HEK293 (cell line): ENCODE data around the gene WDR89.

Source experiments
- CTCF ChIA-PET: fragments of 350-600 bp; formaldehyde crosslinking; extraction: SDS; loops from one replicate; lab custom pipeline; 2021; ENCODE audit warnings: antibody characterized with exemption; lab: Yijun Ruan, JAX
- POLR2A ChIA-PET: fragments of 300-600 bp; formaldehyde crosslinking; extraction: SDS; loops from one replicate; lab custom pipeline; 2020; ENCODE audit warnings: antibody characterized with exemption, inconsistent platforms; lab: Yijun Ruan, JAX
- H3K27ac ChIP-seq: fragments of 200-500 bp; sonication (Bioruptor generic); 2 replicates; pipeline ENCODE4 v1.5.1; 2014; ENCODE audit warnings: low read depth, low read length, control low read depth, inconsistent platforms; ENCODE audit errors: extremely low read depth
- H3K36me3 ChIP-seq, 2 experiments: fragments of 200-500 bp in 1 of 2; sonication (Bioruptor generic) in 1 of 2; 1 replicate in 1 of 2; 2 replicates in 1 of 2; pipeline ENCODE4 v1.5.1; 2014 to 2017; ENCODE audit warnings: inconsistent platforms in 2 of 2, low read length in 2 of 2; ENCODE audit not compliant: control insufficient read depth in 2 of 2, insufficient read depth in 1 of 2
- H3K4me1 ChIP-seq: fragments of 200-500 bp; sonication (Bioruptor generic); 2 replicates; pipeline ENCODE4 v1.5.1; 2014; ENCODE audit warnings: mild to moderate bottlenecking, low read length, inconsistent platforms; ENCODE audit not compliant: control insufficient read depth, insufficient read depth
- H3K4me3 ChIP-seq: 2 replicates; pipeline ENCODE4 v1.5.1; 2011; ENCODE audit warnings: low read depth, mild to moderate bottlenecking, control low read depth, low read length, moderate library complexity
- H3K9me3 ChIP-seq: fragments of 200-500 bp; sonication (Bioruptor generic); 2 replicates; pipeline ENCODE4 v1.5.1; 2014; ENCODE audit warnings: low read depth, low read length, inconsistent platforms; ENCODE audit not compliant: control insufficient read depth, insufficient read depth
- EGR2 ChIP-seq: fragments of 450-650 bp; formaldehyde crosslinking; IDR thresholded peaks from 2 replicates; pipeline ENCODE4 v1.5.1; 2016; ENCODE audit warnings: low read depth, missing biosample characterization, missing genetic modification characterization
- GLI4 ChIP-seq: fragments of 450-650 bp; formaldehyde crosslinking; IDR thresholded peaks from 2 replicates; pipeline ENCODE4 v1.5.1; 2016; ENCODE audit warnings: missing biosample characterization, missing genetic modification characterization
- HOXD13 ChIP-seq: sonication (generic); formaldehyde crosslinking; IDR thresholded peaks from 2 replicates; pipeline ENCODE4 v1.8.0; 2022; ENCODE audit warnings: missing genetic modification reagents, borderline replicate concordance
- MEIS1 ChIP-seq: sonication (generic); formaldehyde crosslinking; IDR thresholded peaks from 2 replicates; pipeline ENCODE4 v1.8.1; 2022; ENCODE audit warnings: missing genetic modification reagents, mild to moderate bottlenecking, borderline replicate concordance
- MZF1 ChIP-seq: fragments of 450-650 bp; formaldehyde crosslinking; IDR thresholded peaks from 2 replicates; pipeline ENCODE4 v1.5.1; 2017; ENCODE audit warnings: missing biosample characterization, missing genetic modification characterization, borderline replicate concordance
- SCRT1 ChIP-seq: fragments of 450-650 bp; formaldehyde crosslinking; IDR thresholded peaks from 2 replicates; pipeline ENCODE4 v1.5.1; 2016; ENCODE audit warnings: missing biosample characterization, missing genetic modification characterization, borderline replicate concordance
- SETDB1 ChIP-seq: IDR thresholded peaks from one replicate; pipeline ENCODE4 v1.6.1; 2017; ENCODE audit warnings: mild to moderate bottlenecking, low read length, moderate library complexity, mixed read lengths; ENCODE audit not compliant: insufficient read length
- ZBTB20 ChIP-seq: fragments of 450-650 bp; formaldehyde crosslinking; IDR thresholded peaks from 2 replicates; pipeline ENCODE4 v1.5.1; 2016; ENCODE audit warnings: missing biosample characterization, missing genetic modification characterization
- ZEB2 ChIP-seq: fragments of 450-650 bp; formaldehyde crosslinking; IDR thresholded peaks from 2 replicates; pipeline ENCODE4 v1.5.1; 2016; ENCODE audit warnings: missing biosample characterization, missing genetic modification characterization
- ZNF114 ChIP-seq: fragments of 450-650 bp; formaldehyde crosslinking; IDR thresholded peaks from 2 replicates; pipeline ENCODE4 v1.5.0; 2017; ENCODE audit warnings: missing biosample characterization, missing genetic modification characterization
- ZNF350 ChIP-seq: fragments of 450-650 bp; formaldehyde crosslinking; IDR thresholded peaks from 2 replicates; pipeline ENCODE4 v1.5.0; 2017; ENCODE audit warnings: missing biosample characterization, mild to moderate bottlenecking, missing genetic modification characterization
- ZNF48 ChIP-seq: fragments of 450-650 bp; formaldehyde crosslinking; IDR thresholded peaks from 2 replicates; pipeline ENCODE4 v1.5.1; 2016; ENCODE audit warnings: missing biosample characterization, missing genetic modification characterization
- ZNF596 ChIP-seq: fragments of 450-650 bp; IDR thresholded peaks from 2 replicates; pipeline ENCODE4 v1.5.0; 2018; ENCODE audit warnings: missing biosample characterization, mild to moderate bottlenecking, missing genetic modification characterization, moderate library complexity
- ZNF623 ChIP-seq: fragments of 450-650 bp; formaldehyde crosslinking; IDR thresholded peaks from 2 replicates; pipeline ENCODE4 v1.5.1; 2016; ENCODE audit warnings: missing biosample characterization, missing genetic modification characterization
- ZNF626 ChIP-seq: fragments of 450-650 bp; sonication (Bioruptor Pico); formaldehyde crosslinking; IDR thresholded peaks from 2 replicates; pipeline ENCODE4 v1.5.1; 2018; ENCODE audit warnings: missing biosample characterization, missing genetic modification characterization, inconsistent platforms
- ZNF629 ChIP-seq: fragments of 450-650 bp; formaldehyde crosslinking; IDR thresholded peaks from 2 replicates; pipeline ENCODE4 v1.5.1; 2017; ENCODE audit warnings: missing biosample characterization, missing genetic modification characterization
- ZNF654 ChIP-seq: fragments of 450-650 bp; formaldehyde crosslinking; IDR thresholded peaks from 2 replicates; pipeline ENCODE4 v1.5.1; 2016; ENCODE audit warnings: low read depth, missing biosample characterization, missing genetic modification characterization
- ZNF658 ChIP-seq: fragments of 450-650 bp; formaldehyde crosslinking; IDR thresholded peaks from 2 replicates; pipeline ENCODE4; 2016; ENCODE audit warnings: missing biosample characterization, missing genetic modification characterization
- ZNF660 ChIP-seq: fragments of 450-650 bp; IDR thresholded peaks from 2 replicates; pipeline ENCODE4 v1.5.1; 2018; ENCODE audit warnings: missing biosample characterization, mild to moderate bottlenecking, missing genetic modification characterization
- ZNF707 ChIP-seq: fragments of 450-650 bp; formaldehyde crosslinking; IDR thresholded peaks from 2 replicates; pipeline ENCODE4 v1.5.1; 2016; ENCODE audit warnings: missing biosample characterization, missing genetic modification characterization
- ZXDB ChIP-seq: fragments of 450-650 bp; formaldehyde crosslinking; IDR thresholded peaks from 2 replicates; pipeline ENCODE4 v1.5.1; 2016; ENCODE audit warnings: missing biosample characterization, missing genetic modification characterization
- TF ChIP-seq, protein P1 (sequence below): fragments of 450-650 bp; formaldehyde crosslinking; IDR thresholded peaks from 2 replicates; pipeline ENCODE4 v1.5.1; 2017; ENCODE audit warnings: missing biosample characterization, missing genetic modification characterization
- TF ChIP-seq, protein P2 (sequence below): fragments of 450-650 bp; formaldehyde crosslinking; IDR thresholded peaks from 2 replicates; pipeline ENCODE4 v1.5.1; 2016; ENCODE audit warnings: missing biosample characterization, missing genetic modification characterization
- TF ChIP-seq, protein P3 (sequence below): fragments of 450-650 bp; IDR thresholded peaks from 2 replicates; pipeline ENCODE4 v1.5.1; 2018; ENCODE audit warnings: missing biosample characterization, missing genetic modification characterization
- TF ChIP-seq, protein P4 (sequence below): fragments of 450-650 bp; formaldehyde crosslinking; IDR thresholded peaks from 2 replicates; pipeline ENCODE4 v1.5.0; 2017; ENCODE audit warnings: missing biosample characterization, missing genetic modification characterization, borderline replicate concordance
- TF ChIP-seq, protein P5 (sequence below): fragments of 450-650 bp; formaldehyde crosslinking; IDR thresholded peaks from 2 replicates; pipeline ENCODE4 v1.5.1; 2016; ENCODE audit warnings: missing biosample characterization, missing genetic modification characterization

WDR89 gene

DNA sequence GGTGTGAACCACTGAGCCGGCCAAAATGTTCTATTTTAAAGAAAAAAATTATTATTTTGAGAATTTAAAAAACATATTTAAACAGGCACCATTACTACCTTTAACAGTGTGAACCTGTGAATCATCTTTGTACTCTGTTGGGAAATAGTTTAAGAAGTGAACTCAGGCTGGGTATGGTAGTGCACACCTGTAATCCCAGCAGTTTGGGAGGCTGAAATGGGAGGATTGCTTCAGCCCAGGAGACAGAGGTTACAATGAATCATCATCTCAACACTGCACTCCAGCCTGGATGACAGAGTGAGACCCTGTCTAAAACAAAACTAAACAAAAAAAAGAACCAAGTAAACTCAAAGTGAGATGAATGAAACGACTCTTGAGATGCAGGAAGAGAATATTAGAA lies 3.1 kb upstream of the WDR89 start (continued):
- TF ChIP-seq, protein P1, sequence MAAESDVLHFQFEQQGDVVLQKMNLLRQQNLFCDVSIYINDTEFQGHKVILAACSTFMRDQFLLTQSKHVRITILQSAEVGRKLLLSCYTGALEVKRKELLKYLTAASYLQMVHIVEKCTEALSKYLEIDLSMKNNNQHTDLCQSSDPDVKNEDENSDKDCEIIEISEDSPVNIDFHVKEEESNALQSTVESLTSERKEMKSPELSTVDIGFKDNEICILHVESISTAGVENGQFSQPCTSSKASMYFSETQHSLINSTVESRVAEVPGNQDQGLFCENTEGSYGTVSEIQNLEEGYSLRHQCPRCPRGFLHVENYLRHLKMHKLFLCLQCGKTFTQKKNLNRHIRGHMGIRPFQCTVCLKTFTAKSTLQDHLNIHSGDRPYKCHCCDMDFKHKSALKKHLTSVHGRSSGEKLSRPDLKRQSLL (tag by site-specific recombination) = no peak
- no peak for TF ChIP-seq GLI4
- TF ChIP-seq ZEB2 (tag by site-specific recombination) = no peak

DNA sequence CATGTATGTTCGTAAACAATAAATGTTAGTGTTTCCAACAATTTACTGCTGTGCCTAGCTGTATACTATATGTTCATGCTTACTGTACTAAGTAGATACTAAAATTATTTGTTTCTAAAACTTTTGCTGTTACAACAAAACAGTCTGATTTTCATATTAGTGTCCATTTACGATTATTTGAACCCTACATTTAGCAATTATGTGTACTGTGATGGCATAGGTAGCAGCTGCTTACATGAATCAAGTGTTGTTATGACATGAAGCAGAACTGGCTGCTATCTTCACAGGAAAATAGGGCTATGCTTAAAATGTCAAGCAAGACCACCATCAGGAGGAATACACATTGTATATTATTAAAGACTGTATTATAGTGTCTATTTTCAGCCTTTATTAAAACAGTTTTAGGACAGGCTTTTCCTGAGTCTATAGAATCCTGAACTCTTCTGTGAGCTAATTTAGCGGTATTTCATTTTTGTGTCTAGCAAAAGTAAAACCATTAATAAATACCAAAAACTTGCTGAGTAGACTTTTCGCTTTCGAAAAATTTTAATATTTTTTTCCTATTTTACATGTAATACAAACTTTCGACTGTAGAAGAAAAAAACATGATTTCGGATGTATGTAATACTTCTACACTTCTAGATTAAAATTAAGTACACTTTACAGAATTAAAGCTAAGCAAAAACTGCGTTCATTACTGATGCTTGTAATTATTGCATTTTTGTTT lies 1.1 kb upstream of the WDR89 start:
- ChIA-PET CTCF (interaction anchor here (0.8 to 2.2 kb wide), 9 partner anchors 10 to 254 kb away, joined by 3 to 9 read pairs (median 4); no protein-coding TSS in a partner anchor), POLR2A (interaction anchor here (0.6 to 2.3 kb wide), 7 partner anchors 9 to 696 kb away, joined by 3 to 28 read pairs (median 5); partner anchors contain the start of gene PPP2R5E)

DNA sequence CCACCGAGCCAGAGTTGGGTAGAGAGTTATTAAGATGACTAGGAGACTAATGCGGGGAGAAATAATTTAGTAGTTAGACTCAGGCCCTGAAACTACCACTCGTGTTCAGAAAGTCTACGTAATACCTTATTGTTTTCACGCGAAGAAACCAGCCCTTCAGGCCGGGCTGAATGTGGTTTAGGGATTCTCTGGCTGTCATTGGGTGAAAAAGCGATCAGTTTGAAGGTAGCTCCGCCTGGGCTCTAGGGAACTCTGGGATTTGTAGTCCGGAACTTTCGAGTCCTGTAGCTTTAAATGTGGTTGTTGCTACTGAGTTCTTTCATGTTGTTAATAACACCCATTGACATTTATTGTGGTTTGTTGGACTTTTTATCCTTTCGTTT lies 549 bp upstream of the WDR89 start:
- Histone ChIP-seq H3K4me1 (no peaks in the 10 kb centered on the region; the same call in 1 of the 2 replicates), H3K36me3 (peaks cover 0 to 3% of the 10 kb centered on the region in 2 experiments; a peak in 2 of 3 replicates), H3K9me3 (no peaks in the 10 kb centered on the region), H3K4me3 (peak overlapping the region; percentile 69), H3K27ac (peak overlapping the region; percentile 54)
- ChIA-PET CTCF (interaction anchor here (0.8 to 2.2 kb wide), 9 partner anchors 9 to 253 kb away, joined by 3 to 9 read pairs (median 4); no protein-coding TSS in a partner anchor), POLR2A (interaction anchor here (0.6 to 2.3 kb wide), 12 partner anchors 9 to 696 kb away, joined by 3 to 28 read pairs (median 3); partner anchors contain the start of gene PPP2R5E)
- peak; percentile 15; the same call in 1 of the 2 replicates for TF ChIP-seq ZNF629 (tag by site-specific recombination)
- TF ChIP-seq ZNF350 (tag by site-specific recombination) = peak; percentile 78; the same call in 1 of the 2 replicates
- TF ChIP-seq ZNF48 (tag by site-specific recombination) = no peak
- no peak for TF ChIP-seq ZNF626 (tag by site-specific recombination)
- TF ChIP-seq ZXDB (tag by site-specific recombination) = peak; percentile 37
- TF ChIP-seq, protein P2, sequence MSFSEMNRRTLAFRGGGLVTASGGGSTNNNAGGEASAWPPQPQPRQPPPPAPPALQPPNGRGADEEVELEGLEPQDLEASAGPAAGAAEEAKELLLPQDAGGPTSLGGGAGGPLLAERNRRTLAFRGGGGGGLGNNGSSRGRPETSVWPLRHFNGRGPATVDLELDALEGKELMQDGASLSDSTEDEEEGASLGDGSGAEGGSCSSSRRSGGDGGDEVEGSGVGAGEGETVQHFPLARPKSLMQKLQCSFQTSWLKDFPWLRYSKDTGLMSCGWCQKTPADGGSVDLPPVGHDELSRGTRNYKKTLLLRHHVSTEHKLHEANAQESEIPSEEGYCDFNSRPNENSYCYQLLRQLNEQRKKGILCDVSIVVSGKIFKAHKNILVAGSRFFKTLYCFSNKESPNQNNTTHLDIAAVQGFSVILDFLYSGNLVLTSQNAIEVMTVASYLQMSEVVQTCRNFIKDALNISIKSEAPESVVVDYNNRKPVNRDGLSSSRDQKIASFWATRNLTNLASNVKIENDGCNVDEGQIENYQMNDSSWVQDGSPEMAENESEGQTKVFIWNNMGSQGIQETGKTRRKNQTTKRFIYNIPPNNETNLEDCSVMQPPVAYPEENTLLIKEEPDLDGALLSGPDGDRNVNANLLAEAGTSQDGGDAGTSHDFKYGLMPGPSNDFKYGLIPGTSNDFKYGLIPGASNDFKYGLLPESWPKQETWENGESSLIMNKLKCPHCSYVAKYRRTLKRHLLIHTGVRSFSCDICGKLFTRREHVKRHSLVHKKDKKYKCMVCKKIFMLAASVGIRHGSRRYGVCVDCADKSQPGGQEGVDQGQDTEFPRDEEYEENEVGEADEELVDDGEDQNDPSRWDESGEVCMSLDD (tag by site-specific recombination) = no peak
- TF ChIP-seq, protein P3, sequence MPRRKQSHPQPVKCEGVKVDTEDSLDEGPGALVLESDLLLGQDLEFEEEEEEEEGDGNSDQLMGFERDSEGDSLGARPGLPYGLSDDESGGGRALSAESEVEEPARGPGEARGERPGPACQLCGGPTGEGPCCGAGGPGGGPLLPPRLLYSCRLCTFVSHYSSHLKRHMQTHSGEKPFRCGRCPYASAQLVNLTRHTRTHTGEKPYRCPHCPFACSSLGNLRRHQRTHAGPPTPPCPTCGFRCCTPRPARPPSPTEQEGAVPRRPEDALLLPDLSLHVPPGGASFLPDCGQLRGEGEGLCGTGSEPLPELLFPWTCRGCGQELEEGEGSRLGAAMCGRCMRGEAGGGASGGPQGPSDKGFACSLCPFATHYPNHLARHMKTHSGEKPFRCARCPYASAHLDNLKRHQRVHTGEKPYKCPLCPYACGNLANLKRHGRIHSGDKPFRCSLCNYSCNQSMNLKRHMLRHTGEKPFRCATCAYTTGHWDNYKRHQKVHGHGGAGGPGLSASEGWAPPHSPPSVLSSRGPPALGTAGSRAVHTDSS (tag by site-specific recombination) = no peak
- TF ChIP-seq SETDB1 = peak; percentile 9
- peak; percentile 94 for TF ChIP-seq ZBTB20 (tag by site-specific recombination)
- TF ChIP-seq ZNF654 (tag by site-specific recombination) = no peak
- TF ChIP-seq ZNF660 (tag by site-specific recombination) = no peak
- no peak for TF ChIP-seq ZNF623 (tag by site-specific recombination)
- TF ChIP-seq ZNF114 (tag by site-specific recombination) = no peak
- 0 out of 2 replicates have a peak, but pooled peaks have one; percentile 48 for TF ChIP-seq HOXD13 (CRISPR knock-in tag)
- TF ChIP-seq, protein P4, sequence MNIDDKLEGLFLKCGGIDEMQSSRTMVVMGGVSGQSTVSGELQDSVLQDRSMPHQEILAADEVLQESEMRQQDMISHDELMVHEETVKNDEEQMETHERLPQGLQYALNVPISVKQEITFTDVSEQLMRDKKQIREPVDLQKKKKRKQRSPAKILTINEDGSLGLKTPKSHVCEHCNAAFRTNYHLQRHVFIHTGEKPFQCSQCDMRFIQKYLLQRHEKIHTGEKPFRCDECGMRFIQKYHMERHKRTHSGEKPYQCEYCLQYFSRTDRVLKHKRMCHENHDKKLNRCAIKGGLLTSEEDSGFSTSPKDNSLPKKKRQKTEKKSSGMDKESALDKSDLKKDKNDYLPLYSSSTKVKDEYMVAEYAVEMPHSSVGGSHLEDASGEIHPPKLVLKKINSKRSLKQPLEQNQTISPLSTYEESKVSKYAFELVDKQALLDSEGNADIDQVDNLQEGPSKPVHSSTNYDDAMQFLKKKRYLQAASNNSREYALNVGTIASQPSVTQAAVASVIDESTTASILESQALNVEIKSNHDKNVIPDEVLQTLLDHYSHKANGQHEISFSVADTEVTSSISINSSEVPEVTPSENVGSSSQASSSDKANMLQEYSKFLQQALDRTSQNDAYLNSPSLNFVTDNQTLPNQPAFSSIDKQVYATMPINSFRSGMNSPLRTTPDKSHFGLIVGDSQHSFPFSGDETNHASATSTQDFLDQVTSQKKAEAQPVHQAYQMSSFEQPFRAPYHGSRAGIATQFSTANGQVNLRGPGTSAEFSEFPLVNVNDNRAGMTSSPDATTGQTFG = no peak
- no peak for TF ChIP-seq ZNF596 (tag by site-specific recombination)

More for the DNA sequence above, 1.1 kb upstream of the WDR89 start:
- TF ChIP-seq MEIS1 (no peak), ZNF658 (tag by site-specific recombination) (no peak), ZNF707 (tag by site-specific recombination) (no peak), EGR2 (no peak), MZF1 (tag by site-specific recombination) (no peak), SCRT1 (tag by site-specific recombination) (no peak)
- TF ChIP-seq, protein P5, sequence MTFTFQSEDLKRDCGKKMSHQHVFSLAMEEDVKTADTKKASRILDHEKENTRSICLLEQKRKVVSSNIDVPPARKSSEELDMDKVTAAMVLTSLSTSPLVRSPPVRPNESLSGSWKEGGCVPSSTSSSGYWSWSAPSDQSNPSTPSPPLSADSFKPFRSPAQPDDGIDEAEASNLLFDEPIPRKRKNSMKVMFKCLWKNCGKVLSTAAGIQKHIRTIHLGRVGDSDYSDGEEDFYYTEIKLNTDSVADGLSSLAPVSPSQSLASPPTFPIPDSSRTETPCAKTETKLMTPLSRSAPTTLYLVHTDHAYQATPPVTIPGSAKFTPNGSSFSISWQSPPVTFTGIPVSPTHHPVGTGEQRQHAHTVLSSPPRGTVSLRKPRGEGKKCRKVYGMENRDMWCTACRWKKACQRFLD = no peak
- TF ChIP-seq, all 188 proteins: peak for 0
- no peak overlapping the region for H3K27ac ChIP-seq
- H3K36me3 ChIP-seq = peaks cover 0 to 3% of the 10 kb centered on the region in 2 experiments; a peak in 2 of 3 replicates
- H3K4me1 ChIP-seq = no peaks in the 10 kb centered on the region; the same call in 1 of the 2 replicates
- no peaks in the 10 kb centered on the region for H3K9me3 ChIP-seq
- H3K4me3 ChIP-seq = peak overlapping the region; percentile 69
